MM.1S (cell line): ENCODE data around the gene TMEM134.

Source experiments
- DNase-seq: peaks from one replicate; pipeline ENCODE4 v3.0.0-alpha.2; 2015
- H2AFZ ChIP-seq: fragments of 300-600 bp; sonication (generic); 2 replicates; pipeline ENCODE4 v1.6.0; 2016; ENCODE audit warnings: antibody characterized with exemption, low read length
- H3F3A ChIP-seq: fragments of 300-600 bp; sonication (generic); 2 replicates; pipeline ENCODE4 v1.6.1; 2016; ENCODE audit warnings: mild to moderate bottlenecking, antibody characterized with exemption, low read length, moderate library complexity, mixed read lengths; ENCODE audit not compliant: insufficient read depth
- H3K27ac ChIP-seq: fragments of 300-600 bp; sonication (generic); 2 replicates; pipeline ENCODE4 v1.5.1; 2016; ENCODE audit warnings: mild to moderate bottlenecking, low read length
- H3K27me3 ChIP-seq: fragments of 300-600 bp; sonication (generic); replicated peaks from 2 replicates; pipeline ENCODE4 v1.6.0; 2016; ENCODE audit warnings: low read length; ENCODE audit not compliant: insufficient read depth
- H3K36me3 ChIP-seq: fragments of 300-600 bp; sonication (generic); replicated peaks from 2 replicates; pipeline ENCODE4 v1.6.1; 2016; ENCODE audit warnings: mild to moderate bottlenecking, low read length, mixed read lengths; ENCODE audit not compliant: insufficient read depth
- H3K4me1 ChIP-seq: fragments of 300-600 bp; sonication (generic); 2 replicates; pipeline ENCODE4 v1.6.1; 2016; ENCODE audit warnings: low read length, mixed read lengths
- H3K4me2 ChIP-seq: fragments of 300-600 bp; sonication (generic); 2 replicates; pipeline ENCODE4 v1.6.0; 2016; ENCODE audit warnings: low read depth, low read length
- H3K4me3 ChIP-seq: fragments of 300-600 bp; sonication (generic); 2 replicates; pipeline ENCODE4 v1.5.1; 2016; ENCODE audit warnings: low read length, mixed read lengths
- H3K79me2 ChIP-seq: fragments of 300-600 bp; sonication (generic); 2 replicates; pipeline ENCODE4 v1.6.1; 2016; ENCODE audit warnings: mixed run types, low read length, mixed read lengths
- H3K9ac ChIP-seq: fragments of 300-600 bp; sonication (generic); 2 replicates; pipeline ENCODE4 v1.6.1; 2016; ENCODE audit warnings: low read length, mixed read lengths
- H3K9me2 ChIP-seq: fragments of 300-600 bp; sonication (generic); replicated peaks from 2 replicates; pipeline ENCODE4 v1.6.1; 2016; ENCODE audit warnings: mild to moderate bottlenecking, low read length, mixed read lengths; ENCODE audit not compliant: insufficient read depth
- H3K9me3 ChIP-seq: fragments of 300-600 bp; sonication (generic); replicated peaks from 2 replicates; pipeline ENCODE4 v1.6.1; 2016; ENCODE audit warnings: mild to moderate bottlenecking, low read length, mixed read lengths; ENCODE audit not compliant: insufficient read depth
- H4K20me1 ChIP-seq: fragments of 300-600 bp; sonication (generic); 2 replicates; pipeline ENCODE4 v1.6.1; 2016; ENCODE audit warnings: mild to moderate bottlenecking, low read length, moderate library complexity, mixed read lengths; ENCODE audit not compliant: insufficient read depth
- CTCF ChIP-seq: fragments of 300-600 bp; sonication (generic); IDR thresholded peaks from 2 replicates; pipeline ENCODE4 v1.5.1; 2016; ENCODE audit warnings: antibody characterized with exemption, low read length, mixed read lengths
- EZH2 ChIP-seq: fragments of 300-600 bp; sonication (generic); optimal IDR thresholded peaks from 2 replicates; pipeline ENCODE3; 2017; ENCODE audit warnings: low read depth, mild to moderate bottlenecking, antibody characterized with exemption, low read length, mixed read lengths
- EZH2phosphoT487 ChIP-seq: fragments of 300-600 bp; sonication (generic); IDR thresholded peaks from 2 replicates; pipeline ENCODE4 v1.6.1; 2018; ENCODE audit warnings: antibody characterized with exemption, low read length

The TMEM134 gene

DNA sequence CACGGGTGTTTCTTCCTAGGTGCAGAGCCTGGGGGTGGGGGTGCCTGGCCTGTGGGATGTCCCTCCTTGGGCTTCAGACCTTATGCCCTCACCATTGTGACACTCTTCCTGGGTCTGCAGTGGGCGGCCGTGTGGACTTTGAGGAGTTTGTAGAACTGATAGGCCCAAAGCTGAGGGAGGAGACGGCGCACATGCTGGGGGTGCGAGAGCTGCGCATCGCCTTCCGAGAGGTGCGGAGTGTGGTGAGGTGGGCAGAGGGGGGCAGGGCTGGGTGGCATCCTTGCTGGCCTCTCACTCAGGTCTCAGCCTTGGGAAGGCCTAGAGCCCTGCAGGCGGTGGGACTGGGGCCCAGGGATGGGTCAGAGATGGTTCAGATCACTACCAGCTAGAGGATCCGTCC, 11.6 kb downstream of the TMEM134 start:
- H3K4me3 ChIP-seq, result no peak overlapping the region
- no peaks in the 10 kb centered on the region for H3K9me2 ChIP-seq
- H3K9ac ChIP-seq, result no peak overlapping the region
- no peaks in the 10 kb centered on the region for H4K20me1 ChIP-seq
- no peaks in the 10 kb centered on the region for H3K79me2 ChIP-seq
- no peak overlapping the region for H2AFZ ChIP-seq
- 0 out of 2 replicates have a peak, but pooled peaks cover 5% of the 10 kb centered on the region for H3K4me1 ChIP-seq
- peaks cover 9% of the 10 kb centered on the region for H3F3A ChIP-seq
- H3K9me3 ChIP-seq, result no peaks in the 10 kb centered on the region
- H3K27ac ChIP-seq, result no peak overlapping the region
- no peak for DNase-seq
- no peaks in the 10 kb centered on the region for H3K27me3 ChIP-seq
- no peak overlapping the region for H3K4me2 ChIP-seq
- TF ChIP-seq EZH2phosphoT487 (no peak), CTCF (no peak), EZH2 (no peak)
- no peaks in the 10 kb centered on the region for H3K36me3 ChIP-seq

GRCh38 chr11:67456068-67456705, 12.9 kb downstream of the TMEM134 start:
- Histone ChIP-seq H4K20me1 (no peaks in the 10 kb centered on the region), H3K79me2 (no peaks in the 10 kb centered on the region), H3K9ac (no peak overlapping the region)

DNA sequence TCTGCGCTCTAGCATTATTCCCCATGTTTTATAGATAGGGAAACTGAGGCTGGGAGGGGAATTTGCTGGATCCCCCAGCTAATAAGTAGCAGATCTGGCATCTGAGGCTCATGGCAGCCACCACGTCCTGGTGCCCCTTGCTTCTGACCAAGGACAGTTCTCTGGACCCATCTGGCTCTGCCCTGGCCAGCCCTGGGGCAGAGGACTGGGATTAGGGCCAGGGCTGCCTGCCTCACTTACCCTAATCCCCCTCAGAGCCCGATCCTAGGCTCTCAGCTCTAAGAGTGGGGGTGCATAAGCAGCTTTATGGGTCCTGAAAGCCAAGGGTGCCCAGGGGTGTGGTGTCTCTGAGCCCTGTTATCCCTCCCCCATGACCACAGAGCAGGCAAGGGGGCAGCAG, 14.0 kb downstream of the TMEM134 start, which contains the start of gene CABP4:
Gene CABP4 (plus strand): TSS at position 301 of the 400 bp plus-strand sequence. CDS start 70 bp downstream, at position 371.
- no peak for DNase-seq
- no peak within 1 kb of the TSS for H3K4me2 ChIP-seq
- H3K79me2 ChIP-seq, result no peaks in the 10 kb centered on the region
- no peaks in the 10 kb centered on the region for H4K20me1 ChIP-seq
- no peaks in the 10 kb centered on the region for H3K36me3 ChIP-seq
- no peak for TF ChIP-seq EZH2phosphoT487
- no peak for TF ChIP-seq EZH2
- no peak for TF ChIP-seq CTCF
- H3K9ac ChIP-seq, result no peak within 1 kb of the TSS
- no peaks in the 10 kb centered on the region for H3K9me3 ChIP-seq
- no peaks in the 10 kb centered on the region for H3K9me2 ChIP-seq
- H3K4me1 ChIP-seq, result 0 out of 2 replicates have a peak, but pooled peaks cover 5% of the 10 kb centered on the region
- H3F3A ChIP-seq, result peaks cover 4% of the 10 kb centered on the region
- no peak within 1 kb of the TSS for H3K27ac ChIP-seq
- no peak within 1 kb of the TSS for H2AFZ ChIP-seq
- no peaks in the 10 kb centered on the region for H3K27me3 ChIP-seq
- H3K4me3 ChIP-seq, result no peak within 1 kb of the TSS

More at GRCh38 chr11:67456068-67456705, 12.9 kb downstream of the TMEM134 start:
- no peak overlapping the region for H3K4me3 ChIP-seq
- no peaks in the 10 kb centered on the region for H3K36me3 ChIP-seq
- H3K27ac ChIP-seq, result no peak overlapping the region
- H3K4me1 ChIP-seq, result 0 out of 2 replicates have a peak, but pooled peaks cover 5% of the 10 kb centered on the region
- H3K27me3 ChIP-seq, result no peaks in the 10 kb centered on the region
- DNase-seq, result no peak
- H3K9me2 ChIP-seq, result no peaks in the 10 kb centered on the region
- no peak overlapping the region for H2AFZ ChIP-seq
- H3F3A ChIP-seq, result peaks cover 7% of the 10 kb centered on the region
- no peak overlapping the region for H3K4me2 ChIP-seq
- no peaks in the 10 kb centered on the region for H3K9me3 ChIP-seq
- TF ChIP-seq EZH2phosphoT487, result no peak
- no peak for TF ChIP-seq CTCF
- TF ChIP-seq EZH2, result no peak
